ENCODE data around the gene WDR27.

DNA sequence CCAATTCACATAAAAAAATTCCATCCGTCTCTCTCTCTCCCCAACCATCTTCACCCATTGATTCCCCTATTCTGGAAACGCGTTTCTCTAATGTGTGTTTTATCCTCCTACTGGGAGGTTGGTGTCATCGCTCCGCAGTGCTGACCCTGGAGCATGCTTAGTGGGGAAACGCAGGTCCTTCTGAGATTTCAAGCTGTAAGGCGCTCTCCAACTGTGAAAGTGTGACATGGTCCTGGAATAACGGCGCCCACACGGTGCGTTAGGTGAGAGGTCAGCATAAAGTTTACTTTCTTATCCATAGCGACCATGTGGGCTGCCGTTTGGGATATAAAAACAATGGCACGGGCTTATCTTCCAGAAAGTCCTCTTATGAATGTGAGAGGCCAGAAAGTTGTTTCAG, 123.9 kb downstream of the WDR27 start:
- TF ChIP-seq, protein P1, sequence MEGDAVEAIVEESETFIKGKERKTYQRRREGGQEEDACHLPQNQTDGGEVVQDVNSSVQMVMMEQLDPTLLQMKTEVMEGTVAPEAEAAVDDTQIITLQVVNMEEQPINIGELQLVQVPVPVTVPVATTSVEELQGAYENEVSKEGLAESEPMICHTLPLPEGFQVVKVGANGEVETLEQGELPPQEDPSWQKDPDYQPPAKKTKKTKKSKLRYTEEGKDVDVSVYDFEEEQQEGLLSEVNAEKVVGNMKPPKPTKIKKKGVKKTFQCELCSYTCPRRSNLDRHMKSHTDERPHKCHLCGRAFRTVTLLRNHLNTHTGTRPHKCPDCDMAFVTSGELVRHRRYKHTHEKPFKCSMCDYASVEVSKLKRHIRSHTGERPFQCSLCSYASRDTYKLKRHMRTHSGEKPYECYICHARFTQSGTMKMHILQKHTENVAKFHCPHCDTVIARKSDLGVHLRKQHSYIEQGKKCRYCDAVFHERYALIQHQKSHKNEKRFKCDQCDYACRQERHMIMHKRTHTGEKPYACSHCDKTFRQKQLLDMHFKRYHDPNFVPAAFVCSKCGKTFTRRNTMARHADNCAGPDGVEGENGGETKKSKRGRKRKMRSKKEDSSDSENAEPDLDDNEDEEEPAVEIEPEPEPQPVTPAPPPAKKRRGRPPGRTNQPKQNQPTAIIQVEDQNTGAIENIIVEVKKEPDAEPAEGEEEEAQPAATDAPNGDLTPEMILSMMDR (conservative IDR thresholded peaks at IDR 0.05; ENCODE audit: low read length) = no peak
- TF ChIP-seq EZH2phosphoT487 (IDR thresholded peaks at IDR 0.05; ENCODE audit: borderline replicate concordance) = no peak

All from Loucy (cell line).